NCI-H2171 treated with DMSO at 0.1 percent for 48 hours (cell line): Measurements from ENCODE around the gene PARK7.

Experiments used
- DNase-seq: peaks from one replicate; lab custom pipeline; 2025; lab: John Stamatoyannopoulos, UW

PARK7 gene

DNA sequence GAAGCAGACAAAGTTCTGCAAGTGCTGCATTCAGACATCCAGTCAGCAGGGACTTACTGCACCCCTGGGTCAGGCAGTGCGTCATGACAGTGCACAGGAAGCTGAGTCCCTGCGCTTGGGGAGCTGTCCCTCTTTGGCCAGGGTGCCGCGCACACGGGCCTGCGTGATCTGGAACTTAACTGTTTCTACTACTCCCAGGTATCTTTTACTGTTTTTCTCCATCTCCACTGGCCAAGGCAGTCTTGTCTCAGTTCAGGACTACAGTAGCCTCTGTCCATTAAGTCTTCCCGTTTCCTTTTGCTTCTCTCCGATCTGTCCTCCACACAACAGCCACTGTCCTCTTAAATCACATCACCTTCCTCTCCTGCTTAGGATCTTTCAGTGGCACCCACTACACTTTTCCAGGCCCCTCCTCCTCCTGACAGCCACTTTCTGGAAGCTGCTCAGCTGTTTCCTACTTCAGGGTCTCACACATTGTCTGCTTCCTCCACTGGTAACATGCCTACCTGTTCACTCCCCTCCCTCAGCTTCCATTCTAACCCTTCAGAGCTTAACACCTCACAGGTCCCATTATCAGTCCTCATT lies 48.7 kb downstream of the PARK7 start:
- no peak for DNase-seq

DNA sequence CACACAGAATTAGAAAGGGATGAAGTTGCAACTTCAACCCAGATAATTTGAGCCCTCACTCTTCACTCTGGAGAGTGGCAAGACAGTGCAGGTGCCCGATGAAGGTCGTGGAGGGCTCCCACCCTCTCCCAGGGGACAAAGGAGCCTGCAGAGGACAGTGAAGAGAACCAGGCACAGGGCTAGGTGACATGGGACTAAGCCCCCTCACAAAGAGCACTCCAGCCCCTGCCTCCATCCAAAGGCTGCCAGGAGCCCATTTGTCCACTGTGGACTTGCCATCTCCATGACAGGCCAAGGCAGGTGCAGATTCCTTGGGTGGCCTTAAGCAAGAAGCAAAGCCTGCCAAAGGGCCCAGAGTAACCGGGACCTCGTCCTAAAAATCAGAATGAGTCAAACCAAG lies 49.5 kb downstream of the PARK7 start:
- DNase-seq: no peak

DNA sequence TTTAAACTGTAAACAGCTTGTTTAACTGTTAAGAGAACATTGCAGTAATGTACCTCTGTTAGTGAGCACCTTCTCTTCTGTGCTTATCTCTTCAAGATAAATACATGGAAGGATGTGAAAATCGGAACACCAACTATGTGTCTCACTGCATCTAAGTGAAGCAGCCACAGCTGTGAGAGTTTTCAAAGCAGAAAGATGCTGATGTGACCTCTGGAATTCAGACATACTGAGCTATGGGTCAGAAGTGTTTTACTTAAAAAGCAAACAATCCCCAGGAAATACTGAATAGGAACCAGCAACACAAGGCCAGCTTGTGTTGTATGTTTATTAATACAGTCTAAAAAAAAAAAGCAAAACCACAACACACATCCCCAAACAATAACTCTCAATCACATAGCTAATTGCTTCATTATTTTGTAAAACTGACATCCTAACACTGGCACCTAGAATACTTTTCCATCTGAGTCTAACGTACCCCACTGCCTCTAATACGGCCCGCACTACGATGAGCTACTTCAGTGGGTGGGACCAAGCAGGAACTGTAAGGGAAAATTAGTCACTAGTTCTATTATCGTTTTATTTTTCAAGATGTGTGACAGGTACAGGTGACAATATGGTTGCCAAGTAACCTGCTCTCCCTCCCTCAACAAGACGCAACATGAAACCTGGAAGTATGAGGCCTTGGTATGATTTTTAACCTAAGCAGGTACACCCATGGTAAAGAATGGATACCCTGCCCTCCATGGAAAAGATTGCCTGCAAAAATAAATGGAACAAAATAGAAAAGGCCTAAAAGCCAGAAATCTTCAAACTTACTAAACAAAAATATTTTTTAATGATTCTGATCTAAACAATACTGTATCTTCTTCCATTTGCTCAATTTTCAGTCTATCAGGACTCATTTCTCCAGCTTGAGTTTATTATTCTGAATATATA lies 50.7 kb downstream of the PARK7 start:
- DNase-seq: peak; percentile 22

DNA sequence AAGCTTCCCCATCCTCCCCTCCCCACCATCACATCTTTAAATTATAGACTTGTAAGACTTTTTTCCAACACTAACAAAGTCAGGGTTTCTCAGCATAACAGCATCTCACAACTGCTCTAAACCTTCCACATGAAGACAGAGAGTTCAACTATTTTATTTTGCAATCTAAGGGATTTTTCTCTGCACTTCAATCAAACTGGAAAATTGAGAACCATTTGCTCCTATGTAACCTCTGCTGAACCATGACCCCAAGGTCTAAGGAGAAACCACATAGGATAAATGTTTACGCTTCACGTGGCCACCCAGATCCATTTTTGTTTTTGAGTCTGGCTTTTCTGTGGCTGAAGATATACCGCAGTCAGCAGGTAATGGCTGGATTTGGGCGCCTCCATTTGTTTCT lies 51.4 kb downstream of the PARK7 start:
- DNase-seq: no peak

DNA sequence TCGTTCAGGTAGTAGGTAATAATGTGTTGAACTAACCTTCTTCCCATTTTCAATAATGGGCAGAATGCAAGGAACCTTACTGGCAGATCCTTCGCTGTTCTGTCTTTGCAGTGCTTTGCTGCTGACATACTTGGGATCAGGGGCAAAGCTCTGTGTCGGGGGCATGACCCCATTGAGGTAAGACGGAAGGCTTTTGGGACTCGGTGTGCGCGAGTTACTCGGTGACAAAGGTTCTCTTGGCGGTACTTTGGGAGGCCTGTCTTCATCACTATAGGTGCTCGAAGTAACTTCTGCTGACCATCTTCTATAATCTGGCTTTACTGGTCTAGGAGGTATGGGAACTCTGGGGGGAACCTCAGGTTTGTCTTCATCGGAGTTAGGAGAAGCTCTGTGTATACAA lies 51.9 kb downstream of the PARK7 start:
- DNase-seq: no peak

DNA sequence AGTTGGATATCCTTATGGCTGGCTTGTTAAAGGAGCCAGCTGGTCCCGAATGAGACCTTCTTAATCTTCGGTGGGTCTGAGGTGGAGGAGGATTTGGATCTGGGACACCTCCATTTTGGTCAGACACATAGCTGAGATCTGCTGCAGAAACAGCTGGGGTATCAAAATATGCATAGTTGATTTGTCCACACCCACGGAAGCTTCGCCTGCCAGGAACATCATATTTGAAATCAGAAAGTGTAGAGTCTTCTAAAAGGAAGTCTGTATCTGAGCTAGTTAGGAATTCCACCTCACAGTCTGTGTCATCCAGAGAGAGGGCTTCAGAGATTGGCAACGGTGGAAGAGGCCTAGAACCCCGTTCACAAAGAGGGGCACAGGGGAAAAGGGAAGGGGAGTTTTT lies 52.3 kb downstream of the PARK7 start:
- no peak for DNase-seq

DNA sequence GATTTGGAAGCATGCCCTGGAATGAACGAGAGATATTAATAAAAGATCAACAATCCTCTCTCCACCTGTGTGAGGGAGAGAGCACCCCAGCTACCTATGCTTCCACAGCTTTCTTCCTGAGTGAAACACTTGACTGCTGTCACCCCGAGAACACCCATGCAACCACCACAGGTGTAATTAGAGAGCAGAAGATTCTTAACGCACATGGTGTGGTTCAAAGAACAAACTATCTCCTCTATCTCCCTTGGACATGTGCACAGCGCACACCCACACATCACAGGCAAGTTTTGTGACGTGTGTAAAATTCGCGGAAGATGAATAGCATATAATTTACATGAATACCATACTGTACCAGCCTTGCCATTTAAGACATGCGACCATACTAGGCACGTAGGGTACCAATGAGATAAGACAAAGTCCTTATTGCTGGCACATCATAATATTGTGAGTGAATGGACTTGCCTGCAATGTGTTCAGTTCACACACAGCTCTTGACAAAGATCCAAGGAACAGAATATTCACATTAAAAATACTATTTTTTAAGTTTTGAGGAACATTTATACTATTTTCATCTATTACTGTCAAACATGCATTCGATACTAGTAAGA lies 53.0 kb downstream of the PARK7 start:
- DNase-seq: no peak

DNA sequence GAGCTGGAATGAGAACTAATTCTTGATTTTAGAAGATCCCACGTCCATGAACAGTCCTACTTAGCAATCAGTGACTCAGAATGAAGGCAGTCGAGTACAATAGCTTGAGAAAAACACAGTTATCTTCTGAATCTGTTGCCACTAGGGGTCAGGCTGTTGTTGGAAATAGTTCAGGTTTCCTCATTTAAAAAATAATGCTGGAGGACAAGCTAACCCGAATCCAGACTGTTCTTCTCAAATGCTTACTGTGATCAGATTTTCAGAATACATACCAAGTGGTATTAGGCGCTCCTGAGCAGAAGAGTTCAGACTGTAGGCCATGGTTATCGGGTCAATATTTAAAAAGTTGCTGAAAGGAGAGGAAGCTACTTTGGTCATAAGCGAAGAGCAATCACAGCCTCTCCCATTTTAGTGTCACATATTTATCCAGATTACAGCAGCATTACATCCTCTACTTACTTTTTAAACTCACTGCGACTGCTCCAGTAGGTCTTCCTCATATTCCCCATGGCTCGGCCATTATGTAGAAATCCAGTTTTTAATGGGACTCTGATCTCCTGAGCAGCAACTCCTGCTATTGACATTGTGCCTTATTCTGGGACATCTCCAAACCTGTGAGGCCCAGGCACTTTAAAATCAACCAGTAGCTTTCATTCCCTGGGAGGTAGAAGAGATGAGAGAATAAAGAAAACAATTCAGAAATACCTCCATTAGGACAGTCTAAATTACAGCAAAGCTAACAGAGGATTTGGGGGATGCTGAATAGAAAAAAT lies 53.7 kb downstream of the PARK7 start:
- peak; percentile 79 for DNase-seq

DNA sequence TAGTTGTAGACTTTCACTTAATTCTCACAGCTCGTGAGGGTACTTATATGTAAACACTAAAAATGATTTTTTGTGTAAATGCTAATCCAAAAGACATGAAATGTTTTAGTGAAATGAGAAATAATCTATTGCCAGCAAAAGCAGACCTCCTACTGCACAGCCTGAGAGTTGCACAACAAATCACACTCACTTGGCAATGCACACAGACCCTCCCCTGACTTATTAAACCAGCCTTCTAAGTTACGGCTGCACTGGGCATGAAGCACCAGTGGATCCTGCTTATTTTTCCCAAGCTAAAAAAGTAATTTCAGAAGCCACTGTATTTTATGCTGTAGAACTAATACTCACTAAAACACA lies 54.3 kb downstream of the PARK7 start:
- DNase-seq: peak; percentile 16

DNA sequence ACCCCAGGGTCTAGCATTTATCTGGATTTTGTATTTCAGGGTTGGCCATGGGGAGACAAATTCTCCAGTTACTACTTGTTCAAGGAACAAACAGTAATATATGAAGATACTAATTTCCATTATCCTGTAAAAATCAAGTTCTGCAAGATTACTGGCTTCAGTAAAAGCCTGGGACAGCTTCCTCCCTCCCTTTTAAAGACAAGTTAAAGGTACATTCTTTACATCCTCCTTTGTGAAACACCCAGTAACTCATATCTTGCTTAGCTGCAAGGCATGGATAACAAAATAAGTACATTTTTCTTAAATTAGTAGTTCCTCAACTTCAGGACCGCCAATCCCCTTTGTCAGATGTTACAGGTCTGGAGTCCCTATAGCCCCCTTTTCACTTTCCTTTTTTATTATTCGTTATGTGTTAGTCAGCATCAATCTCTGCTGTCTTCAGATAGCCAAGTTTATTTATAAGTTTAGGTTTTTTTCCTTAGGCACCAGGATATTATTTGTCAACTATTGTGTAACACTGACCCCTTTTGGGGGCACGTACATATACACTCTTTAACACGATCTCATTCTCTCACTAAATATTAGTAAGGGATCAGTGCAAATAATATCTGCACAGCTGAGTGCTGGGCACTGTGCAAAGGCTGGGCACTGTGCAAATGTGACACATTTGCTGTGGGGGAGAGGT lies 54.8 kb downstream of the PARK7 start:
- DNase-seq: peak; percentile 70

DNA sequence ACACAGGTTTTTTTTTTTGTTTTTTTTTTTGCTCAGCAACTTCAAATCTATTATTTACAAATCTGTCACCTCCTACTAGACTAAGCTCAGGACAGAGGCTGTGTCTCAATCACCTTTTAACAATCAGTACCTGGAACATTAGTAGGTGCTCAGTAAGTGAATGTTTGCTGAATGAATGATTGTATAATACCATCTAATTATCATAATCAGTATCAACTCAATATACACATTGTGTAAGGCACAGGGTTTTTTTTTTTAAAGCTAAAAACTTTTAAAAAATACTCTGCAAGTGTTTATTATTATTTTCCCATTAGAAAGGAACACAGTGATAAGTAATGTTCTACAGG lies 55.4 kb downstream of the PARK7 start:
- no peak for DNase-seq

DNA sequence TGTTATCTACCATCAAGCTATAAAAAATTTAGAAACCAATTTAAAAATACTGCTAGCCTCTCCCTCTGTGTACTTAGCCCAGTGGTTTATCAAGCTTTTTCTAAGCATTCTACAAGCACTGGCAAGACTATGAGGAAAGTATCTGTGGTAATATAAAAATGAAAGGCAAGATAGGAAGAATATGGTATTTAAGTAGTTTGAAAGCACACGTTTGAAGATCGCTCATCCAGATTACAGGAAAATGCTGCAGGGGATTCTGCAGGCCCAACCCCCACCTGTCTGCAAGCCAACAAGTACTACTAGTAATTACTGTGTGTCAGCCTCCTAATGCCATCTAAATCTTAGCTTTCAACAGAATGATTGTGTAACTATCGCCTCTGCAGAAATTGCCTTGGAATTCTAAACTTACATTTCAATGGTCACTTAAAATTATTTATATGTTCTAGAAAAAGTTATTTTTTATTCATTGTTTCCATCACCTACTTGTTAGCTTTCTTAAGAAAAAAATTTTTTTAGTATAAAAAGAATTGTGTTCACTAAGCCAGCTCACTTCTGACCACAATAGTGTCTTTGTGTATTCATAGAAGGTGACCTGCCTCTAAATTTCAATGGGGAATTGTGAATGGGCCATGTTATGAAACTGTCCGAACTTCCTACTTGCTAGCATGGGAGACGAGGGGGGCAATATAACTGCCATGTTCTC lies 56.1 kb downstream of the PARK7 start:
- peak; percentile 17 for DNase-seq

DNA sequence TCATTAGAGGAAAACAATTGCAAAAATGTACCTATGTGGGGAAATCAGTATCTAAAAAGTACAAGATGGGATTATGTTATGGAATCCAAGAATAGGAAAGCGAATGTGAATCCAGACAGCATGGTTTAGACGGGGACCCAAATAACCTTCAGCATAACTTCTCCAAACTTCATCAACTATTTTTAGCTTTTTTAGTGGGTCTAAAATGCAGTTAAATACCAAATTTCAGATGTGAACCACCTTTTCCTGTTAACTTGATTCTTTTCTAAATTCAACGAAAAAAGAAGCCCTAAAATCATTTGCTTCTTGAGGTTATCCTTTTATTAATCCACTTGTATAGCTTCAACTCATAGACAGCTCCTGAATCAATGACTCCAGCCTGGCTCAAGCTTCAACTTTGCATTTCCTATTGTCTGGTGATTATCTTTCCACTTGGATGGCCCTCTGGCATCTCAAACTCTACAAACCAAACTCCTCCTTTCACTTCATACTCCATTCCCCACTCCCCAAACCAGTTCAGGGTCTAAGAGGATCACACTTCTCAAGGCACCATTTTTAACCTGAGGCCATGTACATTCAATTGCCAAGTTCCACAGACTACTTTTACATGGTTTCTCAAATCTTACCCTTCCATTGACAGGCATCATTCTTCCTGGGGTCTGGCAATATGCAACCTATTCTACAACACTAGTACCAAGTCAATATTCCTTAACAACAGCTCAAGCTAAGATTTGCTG lies 57.1 kb downstream of the PARK7 start:
- DNase-seq: no peak

DNA sequence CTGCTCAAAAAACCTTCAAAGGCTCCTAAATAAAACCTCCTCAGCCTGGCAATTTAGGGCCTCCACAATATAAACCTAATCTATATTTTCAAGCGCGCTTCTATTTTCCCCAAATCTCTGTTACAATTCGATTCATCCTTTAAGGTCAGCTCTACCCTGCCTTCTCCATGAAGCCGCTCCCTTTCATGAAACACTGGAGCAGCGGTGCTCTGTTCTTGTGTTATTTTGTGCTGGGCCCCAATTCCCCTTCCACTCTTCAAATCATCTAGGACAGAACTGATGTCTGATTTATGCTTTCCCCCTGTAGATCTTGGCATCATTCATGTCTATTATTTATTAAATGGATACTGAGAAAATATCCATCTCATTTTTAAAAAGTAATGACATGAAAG lies 57.7 kb downstream of the PARK7 start:
- DNase-seq: no peak

DNA sequence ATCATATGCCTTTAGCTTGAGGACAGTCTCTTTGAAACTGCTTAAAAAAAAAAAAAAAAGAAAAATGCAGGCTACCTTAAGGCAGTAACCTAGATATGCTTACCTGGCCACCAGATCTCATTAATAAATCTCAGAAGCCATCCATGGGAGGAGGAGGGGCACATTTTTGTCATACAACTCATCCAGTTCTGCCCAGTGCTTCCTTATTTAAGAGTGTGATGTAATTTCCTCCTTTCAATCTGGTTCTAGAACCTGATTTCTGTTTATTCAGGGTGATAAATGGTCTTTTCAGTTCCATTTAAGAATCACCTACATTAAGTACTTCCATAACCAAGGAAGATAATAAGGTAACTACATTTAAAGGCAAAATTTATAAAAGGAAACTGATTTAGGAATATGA lies 58.5 kb downstream of the PARK7 start:
- DNase-seq: no peak

DNA sequence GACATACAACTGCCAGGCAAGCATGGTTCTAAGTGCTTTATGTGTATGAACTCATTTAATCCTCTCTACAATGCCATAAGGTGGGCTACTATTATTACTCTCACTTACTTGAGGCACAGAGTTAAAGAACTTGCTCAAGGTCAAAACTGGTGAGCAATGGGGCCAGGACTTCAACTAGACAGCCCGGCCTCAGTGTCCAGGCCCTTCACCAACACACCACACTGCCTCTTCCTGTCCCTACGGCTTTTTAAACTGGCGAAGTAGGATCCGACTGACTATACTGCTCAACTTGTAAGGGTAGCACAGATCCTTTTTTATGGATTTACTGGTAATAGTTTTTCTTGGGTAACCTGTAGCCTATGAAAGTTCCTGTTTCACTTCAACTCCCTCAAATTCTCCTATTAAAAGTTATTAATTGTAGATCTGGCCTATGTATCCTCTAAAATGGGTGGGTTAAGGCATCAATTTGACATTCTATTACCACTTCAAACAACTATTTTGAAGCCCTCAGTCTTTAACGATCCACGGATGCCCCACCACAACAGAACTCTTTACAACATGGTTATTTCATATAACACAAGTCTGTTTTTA lies 60.3 kb downstream of the PARK7 start:
- no peak for DNase-seq

DNA sequence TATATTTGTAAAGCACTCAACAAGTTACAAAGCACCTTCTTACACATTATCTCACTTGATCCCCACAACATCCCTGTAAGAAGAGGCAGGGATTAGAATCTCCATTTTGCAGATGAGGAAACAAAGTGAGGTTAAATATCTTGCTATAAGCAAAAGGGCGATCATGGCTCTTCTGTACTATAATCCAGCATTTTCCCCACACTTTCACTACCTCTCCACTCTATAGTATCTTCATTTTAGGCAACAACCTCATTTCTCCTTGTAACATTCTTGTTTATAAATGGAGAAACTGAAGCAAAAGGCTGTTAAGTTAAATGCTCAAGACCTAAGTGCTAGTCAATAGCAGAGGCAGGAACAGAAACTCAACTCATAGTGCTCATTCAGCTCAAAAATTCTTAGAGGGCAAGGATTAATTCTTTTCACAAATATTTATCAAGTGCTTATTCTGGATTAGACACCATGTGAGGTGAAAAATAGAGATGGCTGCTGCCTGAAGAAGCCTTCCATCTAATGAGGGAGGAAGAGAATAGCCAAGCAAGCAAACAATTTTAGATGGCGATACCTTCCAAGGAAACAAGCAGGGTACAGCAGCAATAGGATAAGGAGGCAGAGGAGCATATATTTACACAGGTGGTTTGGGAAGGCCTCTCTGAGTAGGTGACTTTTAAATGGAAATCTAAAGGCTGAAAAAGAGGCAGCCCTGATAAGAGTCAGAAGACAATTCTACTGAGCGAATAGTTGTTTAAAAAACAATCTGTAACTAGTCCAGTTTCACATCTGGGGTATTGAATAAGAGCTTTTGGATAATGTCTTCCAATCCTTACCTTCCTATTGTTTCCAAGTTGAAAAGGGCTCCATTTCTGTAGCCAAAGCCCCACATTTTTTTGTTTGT lies 61.1 kb downstream of the PARK7 start:
- DNase-seq: no peak

DNA sequence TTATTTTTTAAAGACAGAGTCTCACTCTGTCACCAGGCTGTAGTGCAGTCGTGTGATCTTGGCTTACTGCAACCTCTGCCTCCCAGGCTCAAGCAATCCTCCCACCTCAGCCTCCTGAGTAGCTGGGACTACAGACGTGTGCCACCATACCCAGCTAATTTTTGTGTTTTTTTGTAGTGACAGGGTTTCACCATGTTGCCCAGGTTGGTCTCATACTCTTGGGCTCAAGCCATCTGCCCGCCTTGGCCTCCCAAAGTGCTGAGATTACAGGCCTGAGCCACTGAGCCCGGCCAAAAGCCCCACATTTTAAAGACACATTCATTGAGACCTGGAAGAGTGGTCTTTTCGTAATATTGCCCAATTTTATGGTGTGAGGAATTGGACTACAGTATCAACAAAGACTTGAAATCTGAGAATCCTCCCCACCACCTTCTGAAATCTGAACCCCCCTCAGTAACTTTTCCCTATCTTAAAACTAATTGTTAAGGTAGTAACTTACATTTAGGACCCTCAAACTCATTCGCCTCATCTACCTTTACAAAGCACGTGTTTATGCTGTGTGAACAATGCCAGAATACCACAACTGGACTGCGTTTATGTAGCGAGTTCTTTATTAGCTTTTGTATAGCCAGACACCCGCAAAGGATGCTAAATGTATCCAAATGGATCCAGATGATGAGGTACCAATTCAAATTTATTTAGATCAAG lies 61.9 kb downstream of the PARK7 start:
- no peak for DNase-seq

DNA sequence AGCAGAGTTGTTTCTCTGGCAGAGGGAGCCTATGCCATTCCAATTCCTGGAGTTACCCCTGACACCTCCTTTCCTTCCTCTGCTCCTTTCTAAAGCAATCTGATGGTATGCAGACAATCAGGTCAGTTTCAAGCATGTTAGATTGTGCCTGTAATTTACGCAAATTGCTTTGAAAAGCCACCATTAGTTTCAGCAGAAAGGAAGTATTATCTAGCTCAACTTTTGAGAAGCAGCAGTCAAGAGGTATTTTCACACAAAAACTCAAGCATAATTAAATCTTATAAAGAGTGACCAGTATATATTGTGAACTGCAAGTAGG lies 62.4 kb downstream of the PARK7 start:
- DNase-seq: no peak
